ENCODE measurements around the gene RASSF7. TPM values are rescaled to one million over a fixed set of nuclear protein-coding genes. Genes with fewer than 3 reads are reported as not detected.
"Not testable (repeated sequence)": the region's sequence is repeated elsewhere in the genome, so short reads cannot be mapped to it uniquely, and the experiment has no call there.

The RASSF7 gene
- total RNA-seq, 2 donors from 2014 or later = 49.4 to 107 TPM

GRCh38 chr11:516400-516799 lies 44.4 kb upstream of the RASSF7 start:
- 95% methylated on average over 4 of the region's 4 CpGs for WGBS
- no peak overlapping the region for H3K27ac ChIP-seq
- intact Hi-C loops (cut with DNase I) = loop anchor here (5.0 kb wide), 1 partner anchor 64 kb away; the partner anchor contains the start of gene PTDSS2

GRCh38 chr11:516918-517685 lies 43.7 kb upstream of the RASSF7 start:
- H3K27ac ChIP-seq; H3K4me1 ChIP-seq (replicated peaks); H3K9me3 ChIP-seq; H3K36me3 ChIP-seq; H3K4me3 ChIP-seq; H3K27me3 ChIP-seq (replicated peaks; ENCODE audit: insufficient read depth); DNase-seq (ENCODE audit: low spot score): not testable (repeated sequence)
- intact Hi-C loops (cut with DNase I) = loop anchor here (5.0 kb wide), 1 partner anchor 65 kb away; the partner anchor contains the start of gene PTDSS2
- WGBS = 93% methylated on average over 41 of the region's 43 CpGs

More at GRCh38 chr11:516400-516799, 44.4 kb upstream of the RASSF7 start:
- Histone ChIP-seq H3K27me3 (replicated peaks; ENCODE audit: insufficient read depth) (no peaks in the 10 kb centered on the region), H3K4me3 (no peak overlapping the region), H3K36me3 (no peaks in the 10 kb centered on the region), H3K4me1 (replicated peaks) (no peaks in the 10 kb centered on the region), H3K9me3 (no peaks in the 10 kb centered on the region)
- no peak for DNase-seq (ENCODE audit: low spot score)
- TF ChIP-seq CTCF (IDR thresholded peaks at IDR 0.05) = no peak
- TF ChIP-seq POLR2AphosphoS5 (IDR thresholded peaks at IDR 0.05) = no peak
- no peak for TF ChIP-seq POLR2A (IDR thresholded peaks at IDR 0.05)

- H3K27ac ChIP-seq = peak overlapping the region; percentile 82 to 86
- intact Hi-C loops (cut with DNase I) = loop anchor here (5.0 kb wide), 1 partner anchor 66 kb away; the partner anchor contains the start of gene PTDSS2
- 4% methylated on average over 57 of the region's 74 CpGs for WGBS
Measured at GRCh38 chr11:518463-519202, 42.1 kb upstream of the RASSF7 start.

GRCh38 chr11:520428-521176 lies 40.2 kb upstream of the RASSF7 start:
- Histone ChIP-seq H3K9me3 (no peaks in the 10 kb centered on the region), H3K27ac (no peak overlapping the region), H3K4me3 (no peak overlapping the region), H3K27me3 (replicated peaks; ENCODE audit: insufficient read depth) (no peaks in the 10 kb centered on the region), H3K4me1 (replicated peaks) (no peaks in the 10 kb centered on the region), H3K36me3 (no peaks in the 10 kb centered on the region)
- intact Hi-C loops (cut with DNase I) = no loop called here
- TF ChIP-seq CTCF (IDR thresholded peaks at IDR 0.05) = no peak
- no peak for TF ChIP-seq POLR2AphosphoS5 (IDR thresholded peaks at IDR 0.05)
- no peak for TF ChIP-seq POLR2A (IDR thresholded peaks at IDR 0.05)
- WGBS = 94% methylated on average over 39 of the region's 39 CpGs
- no peak for DNase-seq (ENCODE audit: low spot score)

More at GRCh38 chr11:518463-519202, 42.1 kb upstream of the RASSF7 start:
- Histone ChIP-seq H3K9me3 (no peaks in the 10 kb centered on the region), H3K4me1 (replicated peaks) (no peaks in the 10 kb centered on the region), H3K36me3 (no peaks in the 10 kb centered on the region), H3K4me3 (peak overlapping the region in 1 of 2 donors; percentile 25), H3K27me3 (replicated peaks; ENCODE audit: insufficient read depth) (no peaks in the 10 kb centered on the region)
- TF ChIP-seq CTCF (IDR thresholded peaks at IDR 0.05) = peak; percentile 99 to 100 (median 100)
- TF ChIP-seq POLR2A (IDR thresholded peaks at IDR 0.05) = peak; percentile 54
- TF ChIP-seq POLR2AphosphoS5 (IDR thresholded peaks at IDR 0.05) = peak; percentile 95
- peak; percentile 96 for DNase-seq (ENCODE audit: low spot score)

GRCh38 chr11:521177-521688 lies 39.5 kb upstream of the RASSF7 start:
- Histone ChIP-seq H3K4me3 (no peak overlapping the region), H3K4me1 (replicated peaks) (no peaks in the 10 kb centered on the region), H3K36me3 (no peaks in the 10 kb centered on the region), H3K9me3 (no peaks in the 10 kb centered on the region), H3K27me3 (replicated peaks; ENCODE audit: insufficient read depth) (no peaks in the 10 kb centered on the region), H3K27ac (no peak overlapping the region)
- TF ChIP-seq POLR2AphosphoS5 (IDR thresholded peaks at IDR 0.05) (no peak), CTCF (IDR thresholded peaks at IDR 0.05) (no peak), POLR2A (IDR thresholded peaks at IDR 0.05) (no peak)
- no peak for DNase-seq (ENCODE audit: low spot score)
- 93% methylated on average over 10 of the region's 10 CpGs for WGBS
- intact Hi-C loops (cut with DNase I) = no loop called here
